Loucy (cell line): ENCODE results near the gene OR8A1.

Source experiments
- EZH2phosphoT487 ChIP-seq: fragments of 200-600 bp; IDR thresholded peaks from 2 replicates; pipeline ENCODE4 v1.6.1; 2018; ENCODE audit warnings: antibody characterized with exemption, mild to moderate bottlenecking, moderate library complexity, borderline replicate concordance
- TF ChIP-seq, protein P1 (sequence below): fragments of 200-600 bp; sonication (generic); conservative IDR thresholded peaks from 2 replicates; pipeline ENCODE4 v1.5.1; 2014; ENCODE audit warnings: mild to moderate bottlenecking, antibody characterized with exemption, low read length

DNA sequence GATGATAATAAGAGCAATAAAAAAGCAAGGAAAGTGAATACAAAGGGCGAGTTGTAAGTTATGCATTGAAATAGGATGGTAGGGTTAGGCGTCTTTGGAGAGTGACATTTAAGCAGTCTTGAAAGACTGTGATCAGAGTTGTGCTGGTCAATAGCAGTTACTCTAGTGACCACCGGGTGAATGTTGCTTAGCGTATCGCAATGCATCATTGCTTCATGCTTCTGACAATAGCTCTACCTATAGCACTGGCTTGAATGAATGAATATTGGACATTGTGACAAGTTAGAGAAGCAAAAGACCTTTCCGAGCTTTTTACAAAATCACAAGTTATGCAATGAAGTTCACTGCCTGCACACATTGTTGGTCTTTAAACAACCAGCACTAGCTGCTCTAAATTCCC is 18.6 kb upstream of the OR8A1 start:
- TF ChIP-seq, protein P1, sequence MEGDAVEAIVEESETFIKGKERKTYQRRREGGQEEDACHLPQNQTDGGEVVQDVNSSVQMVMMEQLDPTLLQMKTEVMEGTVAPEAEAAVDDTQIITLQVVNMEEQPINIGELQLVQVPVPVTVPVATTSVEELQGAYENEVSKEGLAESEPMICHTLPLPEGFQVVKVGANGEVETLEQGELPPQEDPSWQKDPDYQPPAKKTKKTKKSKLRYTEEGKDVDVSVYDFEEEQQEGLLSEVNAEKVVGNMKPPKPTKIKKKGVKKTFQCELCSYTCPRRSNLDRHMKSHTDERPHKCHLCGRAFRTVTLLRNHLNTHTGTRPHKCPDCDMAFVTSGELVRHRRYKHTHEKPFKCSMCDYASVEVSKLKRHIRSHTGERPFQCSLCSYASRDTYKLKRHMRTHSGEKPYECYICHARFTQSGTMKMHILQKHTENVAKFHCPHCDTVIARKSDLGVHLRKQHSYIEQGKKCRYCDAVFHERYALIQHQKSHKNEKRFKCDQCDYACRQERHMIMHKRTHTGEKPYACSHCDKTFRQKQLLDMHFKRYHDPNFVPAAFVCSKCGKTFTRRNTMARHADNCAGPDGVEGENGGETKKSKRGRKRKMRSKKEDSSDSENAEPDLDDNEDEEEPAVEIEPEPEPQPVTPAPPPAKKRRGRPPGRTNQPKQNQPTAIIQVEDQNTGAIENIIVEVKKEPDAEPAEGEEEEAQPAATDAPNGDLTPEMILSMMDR = no peak; the same call in 1 of the 2 replicates
- no peak for TF ChIP-seq EZH2phosphoT487
